ENCODE results near the gene ZGPAT. TPM values are rescaled to one million over a fixed set of nuclear protein-coding genes. Genes with fewer than 3 reads are reported as not detected.
A peak's percentile ranks its signal among the peaks of the same experiment; 100 is the strongest.

The ZGPAT gene
- total and polyA plus RNA-seq, 2 of the 4 experiments (the other 2 are of a cell fraction), result 13.4 to 20.2 TPM

GRCh38 chr20:63754008-63754407 is 46.2 kb downstream of the ZGPAT start:
- Histone ChIP-seq H3K18ac (ENCODE audit: low read depth, low read length) (no peak overlapping the region), H3K9me3 (ENCODE audit: control insufficient read depth, insufficient read depth, low read length) (no peaks in the 10 kb centered on the region), H3K4me2 (ENCODE audit: low read depth, low read length) (no peak overlapping the region), H3K4ac (ENCODE audit: low read depth, low read length) (no peak overlapping the region), H4K91ac (ENCODE audit: insufficient read depth, low read depth, low read length) (no peak overlapping the region), H4K5ac (ENCODE audit: low read depth, low read length) (no peak overlapping the region), H3K9me1 (ENCODE audit: insufficient read depth, low read length) (0 out of 2 replicates have a peak, but pooled peaks cover 4% of the 10 kb centered on the region), H3K79me1 (ENCODE audit: low read depth in 1 of 2, low read length in 2 of 2) (peaks cover 0 to 7% of the 10 kb centered on the region in 2 experiments; a peak in 1 of 4 replicates), H3K4me3 (ENCODE audit: insufficient read depth, low read depth, low read length) (no peak overlapping the region), H2AK9ac (replicated peaks; ENCODE audit: low read depth, low read length, poor library complexity) (peak overlapping the region; percentile 65), H2BK5ac (ENCODE audit: low read depth, low read length, poor library complexity, severe bottlenecking) (no peak overlapping the region), H4K8ac (ENCODE audit: low read depth in 2 of 2, low read length in 2 of 2) (no peak overlapping the region), H2BK15ac (ENCODE audit: low read depth, low read length) (no peak overlapping the region), H2AFZ (replicated peaks; ENCODE audit: low read length, poor library complexity) (no peak overlapping the region), H3K14ac (replicated peaks; ENCODE audit: low read depth, low read length) (no peak overlapping the region), H3K9ac (ENCODE audit: low read depth, low read length) (no peak overlapping the region), H4K20me1 (ENCODE audit: insufficient read depth, low read length) (no peaks in the 10 kb centered on the region; the same call in 1 of the 2 replicates), H2AK5ac (ENCODE audit: low read depth, low read length) (no peak overlapping the region), H2BK20ac (ENCODE audit: low read depth, low read length) (no peak overlapping the region), H3K36me3 (ENCODE audit: control insufficient read depth, insufficient read depth, low read length) (peaks cover 5% of the 10 kb centered on the region; the same call in 1 of the 2 replicates), H3K4me1 (ENCODE audit: control insufficient read depth, insufficient read depth, low read length) (no peaks in the 10 kb centered on the region), H2BK120ac (ENCODE audit: low read depth, low read length) (no peak overlapping the region), H3K27me3 (ENCODE audit: control insufficient read depth, insufficient read depth, low read length) (no peaks in the 10 kb centered on the region), H3K23ac (ENCODE audit: low read depth, low read length) (no peak overlapping the region), H3K27ac (ENCODE audit: insufficient read depth, low read length) (no peak overlapping the region), H3K56ac (ENCODE audit: extremely low read depth, insufficient read depth, low read length) (no peak overlapping the region)
- dilution Hi-C loops (cut with HindIII; ENCODE audit: low sequenced_read_pairs, unreplicated experiment) (no loop called here), intact Hi-C loops (cut with micrococcal nuclease) (no loop called here), in situ Hi-C loops (cut with MboI; ENCODE audit: low sequenced_read_pairs) (no loop called here)
- WGBS, 2 experiments (ENCODE audit: extremely low coverage in 2 of 2, insufficient read length in 1 of 2), result 44% methylated on average over 9 of the region's 16 CpGs; no CpG with 5 or more reads in 1 of the 2 experiments
- DNase-seq (no peak), ATAC-seq (ENCODE audit: low read depth) (no peak)
- CTCF ChIA-PET, result no interaction called here
- POLR2A ChIA-PET (ENCODE audit: unreplicated experiment), result no interaction called here
- no TSS peak for BruUV-seq (replicated peaks)
- TF ChIP-seq POLR2A (IDR thresholded peaks at IDR 0.05; ENCODE audit: low read depth, low read length) (no peak), RCOR1 (IDR thresholded peaks at IDR 0.05; ENCODE audit: insufficient replicate concordance, low read length) (no peak)

Measured in IMR-90 (cell line).